HL-60 (cell line): ENCODE measurements around the gene PERM1.

Experiments used
- DNase-seq, 2 experiments: peaks; one replicate each; pipeline ENCODE4 v3.0.0-alpha.2; 2010 to 2020; ENCODE audit warnings: low read depth in 1 of 2, low spot score in 1 of 2
- H3K27ac ChIP-seq: fragments of 250-450 bp; sonication (Bioruptor Pico); replicated peaks from 2 replicates; pipeline ENCODE4 v1.5.1; 2020; ENCODE audit warnings: mild to moderate bottlenecking, moderate library complexity
- H3K27me3 ChIP-seq: fragments of 250-450 bp; sonication (Bioruptor Pico); 2 replicates; pipeline ENCODE4 v1.5.1; 2021; ENCODE audit warnings: mild to moderate bottlenecking, moderate library complexity; ENCODE audit not compliant: insufficient read depth, poor library complexity, severe bottlenecking
- H3K4me3 ChIP-seq: replicated peaks from 2 replicates; pipeline ENCODE4 v1.5.1; 2011; ENCODE audit warnings: mild to moderate bottlenecking, control low read depth, low read length; ENCODE audit not compliant: insufficient read depth
- CTCF ChIP-seq: IDR thresholded peaks from one replicate; pipeline ENCODE4 v1.5.1; 2011; ENCODE audit warnings: low read length, control low read depth, inconsistent platforms; ENCODE audit not compliant: insufficient read depth
- GABPA ChIP-seq: IDR thresholded peaks from 2 replicates; pipeline ENCODE4 v1.6.1; 2012; ENCODE audit warnings: low read depth
- POLR2AphosphoS5 ChIP-seq: IDR thresholded peaks from 2 replicates; pipeline ENCODE4 v1.6.1; 2012; ENCODE audit warnings: low read depth
- REST ChIP-seq: IDR thresholded peaks from 2 replicates; pipeline ENCODE4 v1.6.1; 2012; ENCODE audit warnings: low read depth; ENCODE audit not compliant: insufficient replicate concordance
- SPI1 ChIP-seq: IDR thresholded peaks from 2 replicates; pipeline ENCODE4 v1.6.1; 2012; ENCODE audit warnings: low read depth, mild to moderate bottlenecking, borderline replicate concordance

PERM1 gene

GRCh38 chr1:934991-935750 is 46.7 kb downstream of the PERM1 start:
- H3K4me3 ChIP-seq, result no peak overlapping the region
- peaks cover 2% of the 10 kb centered on the region for H3K27me3 ChIP-seq
- H3K27ac ChIP-seq, result no peak overlapping the region
- no peak for DNase-seq
- TF ChIP-seq POLR2AphosphoS5 (no peak), REST (no peak), GABPA (no peak), SPI1 (no peak), CTCF (no peak)

- no peak overlapping the region for H3K4me3 ChIP-seq
- H3K27ac ChIP-seq, result no peak overlapping the region
- H3K27me3 ChIP-seq, result no peaks in the 10 kb centered on the region
- no peak for TF ChIP-seq CTCF
- TF ChIP-seq SPI1, result no peak
- DNase-seq, result no peak
Measured at GRCh38 chr1:933603-933940, 48.3 kb downstream of the PERM1 start.

- H3K4me3 ChIP-seq, result no peak overlapping the region
- no peak for DNase-seq
- TF ChIP-seq SPI1 (no peak), CTCF (no peak), GABPA (no peak), POLR2AphosphoS5 (no peak), REST (no peak)
- H3K27ac ChIP-seq, result no peak overlapping the region
- H3K27me3 ChIP-seq, result no peaks in the 10 kb centered on the region
Measured at GRCh38 chr1:932776-933602, 48.9 kb downstream of the PERM1 start.
